GM18511 (cell line): ENCODE measurements around the gene NPY2R.

Source experiments
- ATAC-seq: cut with Tn5 transposase; IDR thresholded peaks from one replicate; pipeline ENCODE4 v1.9.1; 2021; ENCODE audit warnings: mild to moderate bottlenecking, moderate library complexity; ENCODE audit not compliant: unreplicated experiment

The NPY2R gene

DNA sequence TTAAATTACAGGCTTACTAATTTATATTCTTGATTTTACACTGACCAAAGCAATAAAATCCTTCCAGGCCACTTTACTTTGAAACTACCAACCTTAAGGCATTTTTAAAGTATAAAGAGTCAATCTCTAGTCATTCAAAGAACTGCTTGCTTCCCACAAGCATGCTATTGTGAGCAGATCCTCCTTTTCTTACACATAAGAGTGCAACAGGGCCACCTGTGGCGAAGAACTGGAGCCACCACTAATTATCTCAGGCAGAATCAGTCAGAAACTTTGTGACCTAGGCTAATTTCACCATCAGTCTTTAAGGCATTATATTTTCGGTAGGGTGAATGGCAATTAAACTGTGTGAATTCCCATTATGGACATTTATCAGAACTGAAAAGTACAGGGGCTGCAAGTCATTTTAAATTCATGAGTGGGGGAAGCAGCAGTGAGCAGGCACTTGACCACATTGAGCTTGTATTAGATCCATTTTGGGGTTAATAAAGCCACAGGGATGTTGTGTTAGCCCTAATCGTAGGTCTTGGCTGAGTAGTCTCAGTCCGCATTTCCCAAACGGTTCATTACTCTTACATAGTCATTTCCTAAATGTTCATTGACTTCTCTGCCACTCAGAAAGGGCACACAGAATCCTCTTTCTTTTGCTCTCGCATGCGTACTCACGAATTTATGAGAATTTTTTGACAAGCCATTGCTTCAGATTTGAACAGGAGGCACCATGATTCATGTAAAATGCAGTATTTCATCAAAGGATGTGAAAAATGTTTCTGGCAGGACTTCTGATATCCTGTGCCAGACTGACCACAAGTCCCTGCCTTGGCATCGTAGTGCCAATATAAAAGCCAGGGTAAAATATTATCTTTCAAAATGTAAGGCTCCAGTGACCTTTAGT is 39.8 kb downstream of the NPY2R start:
- no peak for ATAC-seq

DNA sequence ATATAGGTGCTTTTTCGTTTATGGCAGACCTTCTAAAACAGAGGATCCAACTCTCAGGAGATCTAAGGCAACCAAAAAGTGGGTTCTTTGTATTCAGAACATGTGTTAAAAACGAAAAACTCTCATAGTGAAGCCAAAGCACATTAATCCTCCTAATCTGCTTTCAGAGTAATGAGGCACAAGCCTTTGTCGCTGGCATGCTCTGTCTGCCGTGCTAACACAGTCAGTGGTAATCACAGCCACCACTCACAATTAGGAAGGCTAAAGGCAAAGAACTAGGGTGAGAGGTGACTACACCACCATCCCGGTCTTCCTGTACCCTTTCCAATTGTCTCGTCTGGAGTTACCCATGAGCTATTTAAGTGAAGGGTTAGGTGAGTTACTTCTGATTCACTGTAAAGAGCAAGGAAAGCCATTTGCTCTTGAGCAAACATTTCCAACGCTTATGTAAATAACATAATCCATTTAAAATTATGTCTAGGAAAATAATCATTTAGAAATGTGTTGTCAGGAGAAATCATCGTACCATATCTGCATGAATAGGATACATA is 40.7 kb downstream of the NPY2R start:
- ATAC-seq = no peak

DNA sequence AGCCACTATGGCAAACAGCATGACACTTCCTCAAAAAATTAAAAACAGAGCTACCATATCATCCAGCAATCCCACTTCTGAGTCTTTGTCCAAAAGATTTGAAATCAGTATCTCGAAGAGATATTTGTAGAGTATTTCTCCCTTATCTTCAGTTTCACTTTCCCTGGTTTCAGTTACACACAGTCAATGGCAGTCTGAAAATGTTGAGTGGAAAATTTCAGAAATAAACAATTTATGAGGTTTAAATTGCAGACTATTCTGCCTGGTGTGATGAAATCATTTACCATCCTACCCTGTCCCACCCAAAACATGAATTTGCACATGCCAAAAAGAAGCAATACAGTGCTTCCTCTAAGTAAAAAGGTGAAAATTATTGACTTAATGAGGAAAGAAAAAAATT is 43.9 kb downstream of the NPY2R start:
- ATAC-seq = no peak

DNA sequence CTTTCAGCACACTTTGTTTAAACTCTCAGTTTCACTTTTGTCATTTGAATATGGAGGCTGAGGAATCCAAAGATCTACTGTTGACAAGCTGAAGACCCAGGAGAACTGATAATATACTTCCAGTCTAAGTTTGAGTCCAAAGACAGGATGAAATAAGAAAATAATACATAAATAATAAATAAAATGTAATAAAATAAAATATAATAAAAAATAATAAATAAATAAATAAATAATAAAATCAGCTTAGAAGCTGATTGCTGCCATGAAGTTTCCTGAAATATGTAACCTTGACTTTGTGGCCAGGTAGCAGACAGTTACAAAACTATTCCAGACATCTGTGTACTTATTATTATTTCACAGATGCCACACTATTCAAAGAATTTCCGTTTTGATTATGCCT is 55.0 kb downstream of the NPY2R start:
- ATAC-seq = no peak

DNA sequence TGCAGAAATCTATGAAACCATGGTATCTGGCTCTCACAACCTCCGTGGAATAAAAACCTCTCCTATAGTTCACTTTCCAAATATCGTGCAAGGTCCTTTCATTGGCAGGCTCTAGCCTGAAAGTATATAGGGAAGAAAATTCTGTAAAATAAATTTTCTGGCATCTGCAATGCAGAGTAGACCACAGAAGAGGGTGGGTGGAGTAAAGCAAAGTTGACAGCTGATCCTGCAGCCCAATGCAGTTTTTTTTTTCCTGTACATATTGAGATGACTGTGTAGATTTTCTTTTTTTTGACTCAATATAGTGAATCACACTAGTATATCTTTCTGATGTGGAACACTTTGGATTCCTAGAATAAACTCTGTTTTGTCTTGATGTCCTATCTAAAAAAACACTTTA is 56.7 kb downstream of the NPY2R start:
- no peak for ATAC-seq
